HG03060 (cell line): ENCODE results near the gene DOCK9.

ENCODE experiments used
- ATAC-seq: cut with Tn5 transposase; IDR thresholded peaks from one replicate; pipeline ENCODE4 v1.9.1; 2021; ENCODE audit warnings: low read depth, moderate number of reproducible peaks; ENCODE audit not compliant: unreplicated experiment

The DOCK9 gene

GRCh38 chr13:98889419-98890085 lies 88.3 kb downstream of the DOCK9 start:
- ATAC-seq, result no peak

- ATAC-seq, result no peak
These were observed 89.0 kb downstream of the DOCK9 start for GRCh38 chr13:98888890-98889279.

DNA sequence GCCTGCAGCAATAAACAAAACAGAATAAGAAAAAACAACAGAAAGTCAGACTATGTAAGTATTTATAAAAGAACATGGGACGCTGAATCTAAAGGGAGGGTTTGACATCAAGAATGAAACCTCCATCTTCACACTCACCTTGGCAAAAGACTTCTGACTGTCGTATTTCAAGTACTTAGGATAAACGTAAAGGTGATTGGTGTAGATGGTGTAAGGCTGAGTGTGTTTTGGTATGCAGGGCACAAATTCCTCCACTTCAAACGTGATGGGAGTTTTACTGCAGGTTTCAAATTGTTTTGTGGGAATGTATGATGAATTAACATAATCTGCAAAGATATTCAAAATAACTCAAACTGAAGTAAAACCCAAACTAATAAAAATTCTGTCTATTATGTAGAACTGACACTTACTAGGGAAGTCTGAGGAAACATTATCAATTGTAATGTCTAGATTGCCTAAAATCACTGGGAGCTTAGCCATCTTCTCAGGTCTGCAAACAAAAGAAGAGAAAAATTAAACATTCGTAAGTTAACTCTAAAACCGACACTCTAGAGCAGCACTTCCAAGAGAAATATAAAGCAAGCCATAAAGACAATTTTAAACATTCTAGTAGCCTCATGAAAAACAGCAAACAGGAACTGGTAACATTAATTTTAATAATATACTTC lies 89.5 kb downstream of the DOCK9 start:
- no peak for ATAC-seq

DNA sequence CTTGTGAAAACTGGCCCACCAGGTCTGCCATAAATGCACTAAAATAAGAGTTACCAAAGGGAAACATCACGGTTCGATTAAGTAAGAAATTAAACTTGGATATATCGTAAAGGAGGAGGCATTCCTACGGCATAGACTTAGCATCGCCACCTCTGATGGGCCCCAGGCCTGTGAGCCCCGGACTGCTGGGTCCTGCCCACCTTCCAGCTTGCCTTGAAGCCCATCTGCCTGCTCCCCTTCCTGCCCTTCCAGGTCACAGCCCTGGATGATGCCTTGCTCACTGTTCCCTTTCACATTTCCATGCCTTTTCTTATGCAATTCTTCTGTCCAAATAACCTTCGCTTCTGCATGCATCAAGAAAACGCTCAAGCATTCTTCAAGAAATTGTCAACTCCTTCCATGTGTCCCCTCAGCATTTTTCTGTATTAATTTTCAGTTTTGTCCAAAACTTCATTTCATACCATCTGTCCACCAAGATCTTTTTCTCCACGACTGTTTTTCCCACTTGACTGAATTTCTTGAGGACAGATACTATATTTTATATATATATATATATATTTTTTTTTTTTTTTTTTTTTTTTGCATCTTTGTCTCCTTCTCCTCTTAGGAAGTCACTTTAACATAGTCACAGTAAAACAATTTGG lies 91.2 kb downstream of the DOCK9 start:
- no peak for ATAC-seq

- no peak for ATAC-seq
These were observed 92.3 kb downstream of the DOCK9 start for GRCh38 chr13:98885600-98885999.

GRCh38 chr13:98883998-98884397 lies 93.9 kb downstream of the DOCK9 start:
- ATAC-seq, result no peak

DNA sequence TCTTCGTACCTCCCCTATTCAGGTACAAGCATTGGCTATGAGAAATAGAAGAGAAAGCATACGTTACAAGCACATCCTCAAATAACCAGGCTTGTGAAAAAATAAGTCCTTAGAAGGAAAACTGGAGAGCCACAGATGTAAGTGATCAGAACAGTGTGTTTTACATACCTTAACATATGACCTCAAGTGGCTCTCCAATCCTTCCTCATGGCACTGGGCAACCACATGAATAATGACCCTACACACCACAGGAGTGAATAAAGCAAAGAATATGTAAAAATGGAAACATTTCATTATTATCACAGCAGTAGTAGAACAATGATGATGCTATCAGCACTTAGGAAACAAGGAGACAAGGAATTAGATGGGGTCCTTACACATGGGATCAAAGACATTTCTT lies 96.5 kb downstream of the DOCK9 start:
- ATAC-seq, result no peak

DNA sequence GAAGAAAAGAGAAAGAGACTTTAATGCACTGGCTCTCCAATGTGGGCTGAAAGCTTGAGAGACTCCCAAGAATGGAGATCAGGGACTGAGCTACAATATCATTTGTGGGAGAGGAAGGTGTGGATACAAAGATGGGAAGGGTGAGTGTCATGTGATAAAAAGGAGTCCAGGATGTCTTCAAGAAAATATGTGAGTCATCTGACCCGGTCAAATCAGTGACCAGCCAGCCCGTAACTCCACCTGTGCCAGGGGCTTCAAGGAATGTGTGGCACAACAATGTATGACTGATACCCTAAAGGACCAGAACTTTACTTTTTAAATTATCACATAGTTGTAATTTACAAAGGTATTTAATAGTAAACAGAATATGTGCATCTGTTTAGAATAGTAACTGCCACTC lies 97.2 kb downstream of the DOCK9 start:
- ATAC-seq, result no peak

- no peak for ATAC-seq
These were observed 97.9 kb downstream of the DOCK9 start for GRCh38 chr13:98879957-98880356.

DNA sequence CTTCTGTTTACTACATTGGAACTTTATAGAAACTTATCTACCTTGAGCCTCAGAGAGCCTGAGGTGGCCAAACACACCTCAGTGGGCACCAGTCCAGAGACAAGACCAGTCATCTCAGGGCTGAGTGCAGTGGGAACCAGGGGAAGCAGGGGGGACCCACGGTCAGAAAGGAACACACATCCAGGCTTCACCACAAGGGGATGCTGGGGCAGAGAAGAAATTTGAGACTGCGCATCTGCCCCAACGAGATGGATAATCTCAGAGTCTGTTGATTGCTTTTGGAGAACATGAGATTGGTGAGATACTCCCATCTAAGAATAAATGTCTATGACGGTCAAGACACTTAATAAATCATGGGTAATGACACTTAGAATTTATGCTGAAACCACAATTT lies 98.7 kb downstream of the DOCK9 start:
- ATAC-seq, result no peak

DNA sequence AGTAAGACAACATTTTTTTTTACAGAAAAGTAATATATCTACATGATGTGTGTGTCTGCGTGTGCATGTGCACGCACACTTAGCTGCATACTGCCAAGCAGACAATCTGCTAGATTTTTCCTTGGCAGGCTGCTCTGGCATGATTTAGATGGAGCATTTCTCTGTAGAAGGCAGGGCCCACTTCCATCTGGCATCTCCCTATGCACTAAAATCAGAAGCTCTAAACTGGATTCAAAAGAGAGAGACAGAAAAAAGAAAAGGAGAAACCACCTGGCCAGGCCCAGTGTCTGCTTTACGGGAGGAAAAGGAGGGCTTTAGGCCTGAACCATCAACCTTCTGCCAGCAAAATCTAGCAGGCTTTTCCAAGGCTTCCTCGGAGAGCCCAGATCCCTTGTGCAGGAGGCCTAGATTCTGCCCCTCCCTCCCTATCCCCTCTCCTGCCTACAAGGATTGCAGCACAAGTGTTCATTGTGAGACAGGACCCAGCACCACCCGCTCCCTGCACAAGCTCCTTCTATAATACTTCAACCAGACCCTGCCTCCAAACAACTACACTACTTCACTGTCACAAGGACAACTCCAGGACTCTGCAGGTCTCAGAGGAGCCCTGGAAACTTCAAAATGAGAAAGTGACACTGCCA lies 99.3 kb downstream of the DOCK9 start:
- ATAC-seq, result no peak

GRCh38 chr13:98877936-98878335 lies 99.9 kb downstream of the DOCK9 start:
- no peak for ATAC-seq

DNA sequence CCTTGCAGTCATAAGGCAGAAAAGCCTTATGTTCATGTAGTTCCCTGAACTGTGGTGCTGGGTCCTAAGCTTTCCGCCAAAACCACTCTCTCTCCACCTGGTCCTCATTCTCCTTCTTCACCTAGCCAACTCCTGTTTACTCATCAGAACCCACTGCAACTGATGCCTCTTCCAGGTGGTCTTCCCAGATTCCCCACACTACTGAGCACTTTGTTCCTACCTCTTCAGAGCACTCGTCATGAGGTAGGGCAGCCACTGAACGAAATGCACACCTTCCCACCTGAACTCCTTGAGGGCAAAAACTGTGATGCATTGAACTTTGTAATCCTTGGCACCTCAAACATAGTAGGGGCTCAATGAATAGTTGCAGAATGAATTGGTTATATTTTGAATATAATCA lies 100.4 kb downstream of the DOCK9 start:
- no peak for ATAC-seq

DNA sequence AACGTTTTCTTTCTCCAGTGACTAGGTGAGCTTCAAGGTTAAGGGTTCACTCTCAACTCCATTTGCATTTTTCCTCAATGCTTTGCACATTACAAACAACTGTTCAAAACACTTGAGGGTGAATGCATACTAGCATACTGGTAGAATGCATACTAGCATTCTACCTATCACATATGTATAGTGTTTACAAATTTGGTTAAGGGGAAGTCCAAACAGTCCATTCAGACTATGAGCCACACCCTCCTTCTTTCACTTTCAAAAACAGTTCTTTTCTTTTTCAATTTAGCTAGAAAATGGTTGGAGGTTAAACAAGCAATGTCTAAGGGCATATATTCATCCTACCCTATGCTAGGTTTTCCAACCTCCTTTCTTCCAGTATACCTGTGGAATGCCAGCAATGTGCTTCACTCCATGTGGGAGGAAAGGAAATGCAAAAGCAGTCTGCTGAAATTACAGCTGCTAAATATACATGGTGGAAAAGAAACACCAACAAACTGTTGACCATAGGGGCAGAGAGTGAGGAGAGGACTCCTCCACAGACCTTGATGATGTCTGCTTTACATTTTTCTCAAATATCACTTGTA lies 102.6 kb downstream of the DOCK9 start:
- peak; percentile 57 for ATAC-seq

GRCh38 chr13:98874029-98874397 lies 103.9 kb downstream of the DOCK9 start:
- no peak for ATAC-seq

DNA sequence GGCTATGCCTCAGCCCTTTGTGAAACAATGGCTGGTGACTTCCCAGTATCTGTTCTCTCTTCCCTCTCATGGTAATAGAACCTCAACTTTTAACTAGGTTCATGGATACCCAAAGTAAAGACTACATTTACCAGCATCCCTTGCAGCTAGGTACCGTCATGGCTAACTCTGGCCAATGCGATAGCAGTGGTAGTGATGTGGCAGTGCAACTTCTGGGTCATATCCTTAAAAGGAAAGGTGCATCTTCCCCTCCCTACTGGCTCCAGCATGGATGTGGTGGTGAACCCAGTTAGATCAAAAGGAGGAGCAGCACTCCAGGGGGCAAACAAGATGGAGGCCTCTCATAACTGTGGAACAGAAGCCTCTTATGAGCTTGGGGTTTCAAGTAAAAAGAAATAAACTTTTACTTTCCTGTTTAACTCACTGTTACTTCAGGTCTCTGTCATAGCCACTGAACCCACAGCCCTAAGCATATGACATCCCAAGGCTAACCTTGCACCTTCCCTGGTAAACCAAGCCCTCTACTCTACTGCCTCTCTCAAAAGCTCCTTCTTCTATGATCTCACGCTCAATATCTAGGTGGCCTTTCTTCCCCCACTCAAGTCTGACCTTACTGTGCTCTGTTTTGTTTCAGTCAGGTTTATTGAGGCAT lies 104.4 kb downstream of the DOCK9 start:
- ATAC-seq, result no peak

GRCh38 chr13:98871727-98872126 lies 106.1 kb downstream of the DOCK9 start:
- ATAC-seq, result no peak

DNA sequence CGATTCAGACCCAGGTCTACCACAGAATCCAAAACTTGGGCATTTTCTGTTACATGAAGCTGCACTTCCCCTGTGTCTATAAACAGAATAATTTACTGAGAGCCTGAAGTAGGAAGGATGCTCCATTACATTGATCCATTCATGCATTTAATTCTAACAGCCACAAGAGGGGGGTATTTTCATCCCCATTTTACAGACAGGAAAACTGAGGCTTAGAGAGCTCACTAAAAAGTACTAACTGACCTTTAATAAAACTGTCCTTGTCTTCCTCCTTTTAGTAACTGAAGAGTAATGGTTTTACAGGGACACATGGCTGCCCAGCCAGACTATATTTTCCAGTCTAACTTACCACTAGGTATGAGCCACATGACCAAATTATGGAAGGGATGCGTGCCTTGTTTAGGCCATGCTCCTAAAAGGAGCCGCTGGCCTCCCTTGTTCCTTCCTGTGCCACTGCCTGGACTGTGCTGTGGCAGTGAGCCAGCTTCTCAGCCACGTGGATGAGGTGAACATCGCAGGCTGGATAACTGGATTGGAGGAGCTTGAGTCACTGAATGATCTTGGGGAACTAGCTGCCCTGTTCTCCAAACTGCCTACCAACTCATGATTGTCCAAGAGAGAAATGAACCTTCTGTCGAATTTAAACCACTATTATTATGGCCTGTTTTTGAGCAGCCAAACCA lies 108.3 kb downstream of the DOCK9 start:
- no peak for ATAC-seq

- ATAC-seq, result no peak
These were observed 108.9 kb downstream of the DOCK9 start for GRCh38 chr13:98868932-98869331.

DNA sequence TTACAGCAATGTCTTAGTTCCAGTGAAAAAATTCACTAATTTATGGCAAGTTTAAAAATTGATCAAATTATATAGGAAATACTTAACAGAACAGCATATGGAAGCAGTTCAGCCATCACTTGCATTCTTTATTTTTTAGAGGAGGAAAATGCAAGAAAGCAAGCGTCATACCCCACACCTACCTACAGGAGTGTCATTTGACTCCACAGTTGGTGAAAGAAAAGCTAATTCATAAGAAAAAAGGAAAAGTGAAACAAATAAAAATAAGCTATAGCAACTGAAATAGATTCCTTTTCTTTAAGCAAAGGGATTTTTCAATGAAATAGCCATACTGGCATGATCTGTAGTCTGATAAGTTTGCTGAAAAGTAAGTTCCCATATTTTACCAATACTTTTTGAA lies 111.0 kb downstream of the DOCK9 start:
- no peak for ATAC-seq
